MG63 (cell line): ENCODE measurements around the gene ZBTB6. TPM values are rescaled to one million over a fixed set of nuclear protein-coding genes. Genes with fewer than 3 reads are reported as not detected.
"Not testable (repeated sequence)": the region's sequence is repeated elsewhere in the genome, so short reads cannot be mapped to it uniquely, and the experiment has no call there.

ENCODE experiments used
- DNase-seq: peaks from one replicate; pipeline ENCODE4 v3.0.0-alpha.2; 2020
- H3K27me3 ChIP-seq: fragments of 250-450 bp; sonication (Bioruptor Pico); 2 replicates; pipeline ENCODE4 v1.5.1; 2020; ENCODE audit warnings: mild to moderate bottlenecking, moderate library complexity
- H3K36me3 ChIP-seq: fragments of 250-450 bp; sonication (Bioruptor Pico); 2 replicates; pipeline ENCODE4 v1.5.1; 2020; ENCODE audit warnings: mild to moderate bottlenecking, moderate library complexity
- H3K4me3 ChIP-seq: fragments of 250-450 bp; sonication (Bioruptor Pico); 2 replicates; pipeline ENCODE4 v1.5.1; 2020; ENCODE audit warnings: mild to moderate bottlenecking, moderate library complexity
- H3K9me3 ChIP-seq: fragments of 250-450 bp; sonication (Bioruptor Pico); 2 replicates; pipeline ENCODE4 v1.5.1; 2020; ENCODE audit warnings: mild to moderate bottlenecking, moderate library complexity
- total RNA-seq: library from RNA; depleted of rRNA; stranded (reverse); fragments of >200 nt; shearing (Covaris generic); gene quantifications from 2 replicates; pipeline ENCODE4 v1.2.3, GENCODE V29; 2014; ENCODE audit warnings: low replicate concordance; rRNA removed

ZBTB6 gene
- total RNA-seq, 1 experiment from 2014 or later = 4.3 TPM

DNA sequence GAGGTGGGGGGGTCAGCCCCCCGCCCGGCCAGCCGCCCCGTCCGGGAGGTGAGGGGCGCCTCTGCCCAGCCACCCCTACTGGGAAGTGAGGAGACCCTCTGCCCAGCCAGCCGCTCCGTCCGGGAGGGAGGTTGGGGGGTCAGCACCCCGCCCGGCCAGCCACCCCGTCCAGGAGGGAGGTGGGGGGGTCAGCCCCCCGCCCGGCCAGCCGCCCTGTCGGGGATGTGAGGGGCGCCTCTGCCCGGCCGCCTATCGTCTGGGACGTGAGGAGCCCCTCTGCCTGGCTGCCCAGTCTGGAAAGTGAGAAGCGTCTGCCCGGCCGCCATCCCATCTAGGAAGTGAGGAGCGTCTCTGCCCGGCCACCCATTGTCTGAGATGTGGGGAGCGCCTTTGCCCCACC is 45.8 kb downstream of the ZBTB6 start:
- H3K4me3 ChIP-seq, H3K9me3 ChIP-seq, DNase-seq: not testable (repeated sequence)

DNA sequence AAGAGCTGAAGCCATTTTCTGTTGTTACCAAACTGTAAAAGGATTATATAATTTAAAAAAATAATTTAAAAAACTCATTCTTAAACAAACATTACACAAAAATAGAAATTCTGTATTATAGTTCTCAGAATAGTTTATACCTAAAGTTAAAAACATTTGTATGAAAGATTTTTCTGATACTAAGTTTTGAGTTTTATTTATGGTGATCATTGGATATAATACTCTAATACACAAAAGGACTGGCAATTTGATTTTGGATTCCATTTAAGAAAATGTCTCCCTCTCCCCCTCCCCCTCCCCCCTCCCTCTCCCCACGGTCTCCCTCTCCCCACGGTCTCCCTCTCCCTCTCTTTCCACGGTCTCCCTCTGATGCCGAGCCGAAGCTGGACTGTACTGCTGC is 47.0 kb downstream of the ZBTB6 start:
- no peak overlapping the region for H3K4me3 ChIP-seq
- no peaks in the 10 kb centered on the region for H3K9me3 ChIP-seq
- H3K27me3 ChIP-seq = no peaks in the 10 kb centered on the region
- peaks cover 29% of the 10 kb centered on the region for H3K36me3 ChIP-seq
- DNase-seq = no peak

More for the DNA sequence above, 45.8 kb downstream of the ZBTB6 start:
- H3K36me3 ChIP-seq = peaks cover 23% of the 10 kb centered on the region
- H3K27me3 ChIP-seq = not testable (repeated sequence)

GRCh38 chr9:122865300-122865699 is 47.8 kb downstream of the ZBTB6 start:
- DNase-seq = no peak
- Histone ChIP-seq H3K36me3 (peaks cover 23% of the 10 kb centered on the region), H3K27me3 (no peaks in the 10 kb centered on the region), H3K4me3 (no peak overlapping the region), H3K9me3 (no peaks in the 10 kb centered on the region)

DNA sequence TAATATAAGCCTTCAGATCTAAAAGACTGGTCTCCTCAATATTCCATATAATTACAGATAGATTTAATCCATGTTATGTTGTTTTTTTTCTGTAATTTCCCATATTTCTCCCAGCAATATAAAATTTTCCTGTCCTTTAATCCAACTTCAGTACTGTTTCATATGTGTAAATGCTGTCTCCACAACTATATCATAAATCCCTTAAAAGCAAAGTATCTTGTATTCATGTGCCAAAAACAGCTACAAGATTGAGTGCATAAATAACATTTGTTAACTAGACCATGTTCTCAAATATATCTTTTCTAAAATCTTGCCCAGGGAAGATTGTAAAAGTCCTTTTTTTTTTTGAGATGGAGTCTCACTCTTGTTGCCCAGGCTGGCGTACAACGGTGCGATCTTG is 49.7 kb downstream of the ZBTB6 start:
- no peak overlapping the region for H3K4me3 ChIP-seq
- no peaks in the 10 kb centered on the region for H3K9me3 ChIP-seq
- DNase-seq = no peak
- H3K27me3 ChIP-seq = no peaks in the 10 kb centered on the region
- peaks cover 39% of the 10 kb centered on the region for H3K36me3 ChIP-seq

- Histone ChIP-seq H3K9me3 (no peaks in the 10 kb centered on the region), H3K36me3 (peaks cover 59% of the 10 kb centered on the region), H3K27me3 (no peaks in the 10 kb centered on the region), H3K4me3 (no peak overlapping the region)
- DNase-seq = no peak
Measured at GRCh38 chr9:122860319-122861142, 52.6 kb downstream of the ZBTB6 start.

Other genes starting within 250 kb of the ZBTB6 start
- not detected in 2 replicates for gene OR1L3, start 238.2 kb downstream of the ZBTB6 start, total RNA-seq
- gene OR1L4, start 189.3 kb downstream of the ZBTB6 start, total RNA-seq = not detected in 2 replicates
- gene OR1L6, start 171.0 kb downstream of the ZBTB6 start, total RNA-seq = not detected in 2 replicates
- gene OR5C1, start 124.4 kb downstream of the ZBTB6 start, total RNA-seq = not detected in 2 replicates
- not detected in 2 replicates for gene OR1K1, start 113.2 kb downstream of the ZBTB6 start, total RNA-seq
- gene PDCL, start 84.7 kb downstream of the ZBTB6 start, total RNA-seq = 23.4 and 25.8 TPM in 2 replicates
- 17.6 and 25.1 TPM in 2 replicates for gene RC3H2, start 8.0 kb downstream of the ZBTB6 start, total RNA-seq
- 0.82 and 2.3 TPM in 2 replicates for gene ZBTB26, start 18.2 kb upstream of the ZBTB6 start, total RNA-seq
- gene RABGAP1, start 27.7 kb upstream of the ZBTB6 start, total RNA-seq = 15.3 and 50.2 TPM in 2 replicates
- not detected in 2 replicates for gene GPR21, start 120.3 kb upstream of the ZBTB6 start, total RNA-seq